OCI-LY3 (cell line): ENCODE results near the gene CHST14.

Source experiments
- H2AFZ ChIP-seq: fragments of 200-600, 300-600 bp; shearing (Covaris generic); 2 replicates; pipeline ENCODE4 v1.6.0; 2014; ENCODE audit warnings: antibody characterized with exemption, low read depth, low read length
- H3K27ac ChIP-seq: fragments of 200-600, 300-600 bp; sonication (generic); 2 replicates; pipeline ENCODE4 v1.5.1; 2014; ENCODE audit warnings: mild to moderate bottlenecking, low read length, moderate library complexity, mixed read lengths
- H3K27me3 ChIP-seq: fragments of 200-600, 300-600 bp; sonication (generic); 2 replicates; pipeline ENCODE4 v1.6.1; 2014; ENCODE audit warnings: low read depth, low read length, mixed read lengths
- H3K36me3 ChIP-seq: fragments of 200-600, 300-600 bp; sonication (generic); replicated peaks from 2 replicates; pipeline ENCODE3; 2014; ENCODE audit warnings: low read depth, low read length, mixed read lengths
- H3K4me1 ChIP-seq: fragments of 300-600, 200-600 bp; sonication (generic); 2 replicates; pipeline ENCODE4 v1.6.1; 2014; ENCODE audit warnings: low read length, mixed read lengths
- H3K4me2 ChIP-seq: fragments of 200-600, 300-600 bp; sonication (generic); 2 replicates; pipeline ENCODE4 v1.6.1; 2014; ENCODE audit warnings: low read length, mixed read lengths
- H3K4me3 ChIP-seq: fragments of 300-600, 200-600 bp; sonication (generic); 2 replicates; pipeline ENCODE4 v1.5.1; 2014; ENCODE audit warnings: antibody characterized with exemption, mild to moderate bottlenecking, low read length, moderate library complexity
- H3K79me2 ChIP-seq: fragments of 300-600, 200-600 bp; shearing (Covaris generic); 2 replicates; pipeline ENCODE4 v1.6.1; 2014; ENCODE audit warnings: mild to moderate bottlenecking, low read length, mixed read lengths
- H3K9ac ChIP-seq: fragments of 300-600, 200-600 bp; shearing (Covaris generic); 2 replicates; pipeline ENCODE4 v1.6.0; 2014; ENCODE audit warnings: mild to moderate bottlenecking, low read length, moderate library complexity
- H3K9me3 ChIP-seq: fragments of 200-600, 300-600 bp; shearing (Covaris generic); 2 replicates; pipeline ENCODE4 v1.6.1; 2014; ENCODE audit warnings: low read length, mixed read lengths; ENCODE audit not compliant: insufficient read depth
- H4K20me1 ChIP-seq: fragments of 200-600, 300-600 bp; sonication (generic); 2 replicates; pipeline ENCODE4 v1.6.1; 2016; ENCODE audit warnings: low read length, mixed read lengths; ENCODE audit not compliant: insufficient read depth
- CTCF ChIP-seq: fragments of 200-600, 300-600 bp; sonication (generic); IDR thresholded peaks from 2 replicates; pipeline ENCODE4 v1.5.1; 2014; ENCODE audit warnings: antibody characterized with exemption, low read length, low read depth
- EZH2phosphoT487 ChIP-seq: fragments of 200-600 bp; shearing (Covaris generic); IDR thresholded peaks from 2 replicates; pipeline ENCODE4 v1.6.1; 2018; ENCODE audit warnings: antibody characterized with exemption, mixed run types, low read depth

The CHST14 gene

GRCh38 chr15:40479024-40479423 is 8.2 kb downstream of the CHST14 start:
- H3K4me3 ChIP-seq, result no peak overlapping the region
- H3K4me1 ChIP-seq, result no peaks in the 10 kb centered on the region
- H3K79me2 ChIP-seq, result no peaks in the 10 kb centered on the region
- no peaks in the 10 kb centered on the region for H3K9me3 ChIP-seq
- no peak overlapping the region for H3K27ac ChIP-seq
- no peaks in the 10 kb centered on the region for H4K20me1 ChIP-seq
- no peak overlapping the region for H3K9ac ChIP-seq
- no peak for TF ChIP-seq CTCF
- TF ChIP-seq EZH2phosphoT487, result no peak
- no peak overlapping the region for H2AFZ ChIP-seq
- no peaks in the 10 kb centered on the region for H3K36me3 ChIP-seq
- H3K4me2 ChIP-seq, result no peak overlapping the region
- peaks cover 11% of the 10 kb centered on the region; the same call in 1 of the 2 replicates for H3K27me3 ChIP-seq

GRCh38 chr15:40481341-40482074 is 10.7 kb downstream of the CHST14 start:
- Histone ChIP-seq H3K9ac (no peak overlapping the region), H3K79me2 (no peaks in the 10 kb centered on the region), H3K4me1 (no peaks in the 10 kb centered on the region), H3K9me3 (no peaks in the 10 kb centered on the region), H3K4me2 (no peak overlapping the region), H3K27ac (no peak overlapping the region), H3K36me3 (no peaks in the 10 kb centered on the region), H3K27me3 (peaks cover 11% of the 10 kb centered on the region; the same call in 1 of the 2 replicates), H3K4me3 (no peak overlapping the region), H2AFZ (no peak overlapping the region), H4K20me1 (no peaks in the 10 kb centered on the region)
- TF ChIP-seq EZH2phosphoT487, result no peak
- TF ChIP-seq CTCF, result no peak

- no peak overlapping the region for H3K4me3 ChIP-seq
- H4K20me1 ChIP-seq, result no peaks in the 10 kb centered on the region
- H3K4me2 ChIP-seq, result no peak overlapping the region
- H3K4me1 ChIP-seq, result no peaks in the 10 kb centered on the region
- H3K27me3 ChIP-seq, result peaks cover 7% of the 10 kb centered on the region; the same call in 1 of the 2 replicates
- H3K9ac ChIP-seq, result no peak overlapping the region
- H3K27ac ChIP-seq, result no peak overlapping the region
- H3K79me2 ChIP-seq, result no peaks in the 10 kb centered on the region
- no peak overlapping the region for H2AFZ ChIP-seq
- no peaks in the 10 kb centered on the region for H3K36me3 ChIP-seq
- no peaks in the 10 kb centered on the region for H3K9me3 ChIP-seq
- TF ChIP-seq CTCF (no peak), EZH2phosphoT487 (no peak)
Measured at GRCh38 chr15:40483919-40484318, 13.1 kb downstream of the CHST14 start.

GRCh38 chr15:40486066-40486770 is 15.4 kb downstream of the CHST14 start:
- no peaks in the 10 kb centered on the region for H3K79me2 ChIP-seq
- H3K9ac ChIP-seq, result no peak overlapping the region
- no peak overlapping the region for H3K4me3 ChIP-seq
- no peaks in the 10 kb centered on the region for H3K36me3 ChIP-seq
- H3K4me1 ChIP-seq, result no peaks in the 10 kb centered on the region
- no peaks in the 10 kb centered on the region for H3K9me3 ChIP-seq
- no peak overlapping the region for H3K27ac ChIP-seq
- H2AFZ ChIP-seq, result no peak overlapping the region
- H4K20me1 ChIP-seq, result no peaks in the 10 kb centered on the region
- TF ChIP-seq EZH2phosphoT487 (no peak), CTCF (no peak)
- no peak overlapping the region for H3K4me2 ChIP-seq
- H3K27me3 ChIP-seq, result no peaks in the 10 kb centered on the region
